ENCODE measurements around the gene ANKRD11.

The ANKRD11 gene

DNA sequence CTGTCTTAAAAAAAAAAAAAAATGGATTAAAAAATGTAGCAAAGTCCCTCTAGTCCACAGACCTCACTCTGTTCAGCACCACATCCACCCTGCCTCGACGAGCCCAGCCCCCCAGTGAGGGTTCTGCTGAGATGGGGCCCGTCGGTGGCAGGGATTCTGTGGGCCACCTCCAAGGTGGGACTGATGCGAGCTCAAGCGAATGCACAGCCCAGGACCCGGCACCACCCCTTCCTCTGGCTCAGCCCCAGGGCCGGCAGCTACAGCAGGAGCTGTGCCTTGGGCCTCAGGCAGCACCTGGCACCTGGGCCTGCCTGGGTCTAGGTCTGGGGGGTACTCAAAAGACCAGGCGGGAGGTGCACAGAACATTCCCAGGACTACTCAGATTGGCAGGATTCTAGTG, 213.3 kb downstream of the ANKRD11 start:
- Histone ChIP-seq H3K18ac (ENCODE audit: low read length) (no peak overlapping the region), H4K91ac (ENCODE audit: low read depth, low read length, poor library complexity) (no peak overlapping the region), H3K36me3 (replicated peaks in 1 of 2; ENCODE audit: control insufficient read depth in 2 of 2, insufficient read depth in 2 of 2, low read length in 2 of 2) (peaks cover 68 to 91% of the 10 kb centered on the region in 2 donors), H3K4me1 (ENCODE audit: control insufficient read depth in 2 of 2, insufficient read depth in 1 of 2, low read depth in 1 of 2, low read length in 2 of 2) (no peaks in the 10 kb centered on the region), H3K9ac (ENCODE audit: low read depth, low read length, poor library complexity) (no peak overlapping the region), H3K4me2 (ENCODE audit: insufficient read depth, low read length, poor library complexity, severe bottlenecking) (no peak overlapping the region), H3K4ac (ENCODE audit: low read length) (no peak overlapping the region), H3K27ac (replicated peaks; ENCODE audit: low read length) (no peak overlapping the region), H2BK15ac (ENCODE audit: low read length) (no peak overlapping the region), H3K23ac (ENCODE audit: low read depth, low read length, poor library complexity) (peak overlapping the region; percentile 85), H3K14ac (ENCODE audit: low read length) (no peak overlapping the region), H2BK12ac (ENCODE audit: low read length) (peak overlapping the region; percentile 10), H2AFZ (ENCODE audit: low read length) (no peak overlapping the region), H2AK5ac (ENCODE audit: low read depth, low read length) (no peak overlapping the region), H3K79me1 (ENCODE audit: low read depth, low read length) (peaks cover 26% of the 10 kb centered on the region), H3K9me3 (replicated peaks in 1 of 2; ENCODE audit: control insufficient read depth in 2 of 2, insufficient read depth in 1 of 2, low read depth in 1 of 2, low read length in 2 of 2) (no peaks in the 10 kb centered on the region), H3K27me3 (ENCODE audit: control insufficient read depth in 3 of 3, insufficient read depth in 3 of 3, low read depth in 1 of 3, low read length in 3 of 3) (no peaks in the 10 kb centered on the region), H2BK5ac (ENCODE audit: low read length) (no peak overlapping the region), H2BK120ac (ENCODE audit: low read depth, low read length) (no peak overlapping the region), H4K8ac (ENCODE audit: low read depth, low read length) (no peak overlapping the region), H3K4me3 (ENCODE audit: low read length in 2 of 2) (no peak overlapping the region)
- WGBS, 2 donors (ENCODE audit: extremely low coverage in 2 of 2, insufficient read length in 2 of 2, insufficient replicate concordance in 1 of 2): no CpG with 5 or more reads among the region's 9 CpGs
- no peak for DNase-seq (ENCODE audit: low spot score)

DNA sequence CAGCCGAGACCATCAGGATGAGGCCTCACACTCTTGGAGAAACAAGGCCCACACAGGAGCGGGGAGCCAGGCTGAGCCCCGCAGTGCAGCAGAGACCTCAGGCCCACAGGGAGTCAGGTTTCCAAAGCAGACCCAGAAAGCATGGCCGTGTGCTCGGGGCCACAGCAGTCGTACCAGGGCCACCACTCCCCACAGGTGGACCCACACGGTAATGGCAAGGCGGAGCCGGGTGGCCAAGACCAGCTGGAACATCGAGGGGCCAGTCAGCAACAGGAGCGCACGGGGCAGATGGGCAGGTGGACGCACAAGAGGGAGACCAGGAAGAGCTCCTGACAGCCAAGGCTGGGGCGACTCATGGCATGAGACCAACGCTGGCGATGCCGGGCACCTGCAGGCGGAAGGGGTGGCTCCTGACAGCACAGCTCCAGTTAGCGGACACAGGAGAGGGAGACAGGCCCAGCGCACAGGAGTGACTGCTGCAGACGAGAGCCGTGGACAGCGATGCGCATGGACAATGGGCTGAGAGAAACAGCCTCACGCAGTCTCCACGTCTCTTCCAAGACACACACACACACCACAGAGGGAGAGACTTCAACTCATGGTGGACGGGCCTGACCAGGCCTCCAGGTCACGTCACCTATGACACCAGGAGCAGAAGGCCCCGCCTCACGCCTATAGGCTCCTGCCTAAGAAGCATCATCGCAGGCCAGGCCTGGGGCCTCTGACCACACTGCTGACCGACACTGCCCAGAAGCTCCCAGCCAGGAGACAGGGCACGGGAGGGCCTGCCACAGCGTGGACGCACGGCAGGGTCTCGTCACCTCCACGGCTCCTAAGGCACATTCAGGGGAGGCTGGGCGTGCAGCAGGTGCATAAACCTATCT, 214.3 kb downstream of the ANKRD11 start:
- H3K9me3 ChIP-seq (replicated peaks in 1 of 2; ENCODE audit: control insufficient read depth in 2 of 2, insufficient read depth in 1 of 2, low read depth in 1 of 2, low read length in 2 of 2): no peaks in the 10 kb centered on the region
- H3K4me3 ChIP-seq (ENCODE audit: low read length in 2 of 2): peak overlapping the region in 1 of 2 donors; percentile 48
- H3K79me1 ChIP-seq (ENCODE audit: low read depth, low read length): peaks cover 24% of the 10 kb centered on the region
- H3K14ac ChIP-seq (ENCODE audit: low read length): peak overlapping the region; percentile 6
- no peak overlapping the region for H3K27ac ChIP-seq (replicated peaks; ENCODE audit: low read length)
- WGBS, 2 donors (ENCODE audit: extremely low coverage in 2 of 2, insufficient read length in 2 of 2, insufficient replicate concordance in 1 of 2): no CpG with 5 or more reads among the region's 39 CpGs
- no peak overlapping the region for H2AFZ ChIP-seq (ENCODE audit: low read length)
- no peak overlapping the region for H2BK15ac ChIP-seq (ENCODE audit: low read length)
- no peak overlapping the region for H2BK12ac ChIP-seq (ENCODE audit: low read length)
- no peak for DNase-seq (ENCODE audit: low spot score)
- H2BK120ac ChIP-seq (ENCODE audit: low read depth, low read length): no peak overlapping the region
- peaks cover 63 to 91% of the 10 kb centered on the region in 2 donors for H3K36me3 ChIP-seq (replicated peaks in 1 of 2; ENCODE audit: control insufficient read depth in 2 of 2, insufficient read depth in 2 of 2, low read length in 2 of 2)
- H3K4me1 ChIP-seq (ENCODE audit: control insufficient read depth in 2 of 2, insufficient read depth in 1 of 2, low read depth in 1 of 2, low read length in 2 of 2): no peaks in the 10 kb centered on the region
- H2AK5ac ChIP-seq (ENCODE audit: low read depth, low read length): peak overlapping the region; percentile 28
- no peak overlapping the region for H4K8ac ChIP-seq (ENCODE audit: low read depth, low read length)
- H3K18ac ChIP-seq (ENCODE audit: low read length): no peak overlapping the region
- peak overlapping the region; percentile 73 for H3K23ac ChIP-seq (ENCODE audit: low read depth, low read length, poor library complexity)
- H3K4ac ChIP-seq (ENCODE audit: low read length): no peak overlapping the region
- H3K27me3 ChIP-seq (ENCODE audit: control insufficient read depth in 3 of 3, insufficient read depth in 3 of 3, low read depth in 1 of 3, low read length in 3 of 3): no peaks in the 10 kb centered on the region
- no peak overlapping the region for H3K9ac ChIP-seq (ENCODE audit: low read depth, low read length, poor library complexity)
- H2BK5ac ChIP-seq (ENCODE audit: low read length): peak overlapping the region; percentile 66
- H3K4me2 ChIP-seq (ENCODE audit: insufficient read depth, low read length, poor library complexity, severe bottlenecking): no peak overlapping the region
- no peak overlapping the region for H4K91ac ChIP-seq (ENCODE audit: low read depth, low read length, poor library complexity)

DNA sequence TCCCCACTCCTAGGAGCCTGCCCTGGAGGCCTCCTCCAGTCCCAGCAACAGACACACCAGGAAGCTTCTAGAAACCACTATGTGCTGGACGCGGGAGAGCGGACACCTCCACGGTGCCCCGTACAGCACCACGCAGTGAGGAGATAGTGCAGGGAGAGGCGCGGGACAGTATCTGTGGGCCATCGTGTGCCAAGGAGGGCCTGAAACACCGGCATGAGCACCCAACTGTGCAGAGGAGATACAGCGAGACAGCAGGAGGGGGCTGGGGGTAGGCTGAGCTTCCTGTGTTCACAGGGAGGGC, 215.1 kb downstream of the ANKRD11 start:
- no CpG with 5 or more reads among the region's 11 CpGs for WGBS, 2 donors (ENCODE audit: extremely low coverage in 2 of 2, insufficient read length in 2 of 2, insufficient replicate concordance in 1 of 2)
- Histone ChIP-seq H2BK15ac (ENCODE audit: low read length) (no peak overlapping the region), H3K23ac (ENCODE audit: low read depth, low read length, poor library complexity) (peak overlapping the region; percentile 44), H3K27ac (replicated peaks; ENCODE audit: low read length) (no peak overlapping the region), H3K4me1 (ENCODE audit: control insufficient read depth in 2 of 2, insufficient read depth in 1 of 2, low read depth in 1 of 2, low read length in 2 of 2) (no peaks in the 10 kb centered on the region), H3K18ac (ENCODE audit: low read length) (no peak overlapping the region), H2AK5ac (ENCODE audit: low read depth, low read length) (no peak overlapping the region), H4K91ac (ENCODE audit: low read depth, low read length, poor library complexity) (no peak overlapping the region), H3K4me2 (ENCODE audit: insufficient read depth, low read length, poor library complexity, severe bottlenecking) (no peak overlapping the region), H2BK12ac (ENCODE audit: low read length) (no peak overlapping the region), H3K9ac (ENCODE audit: low read depth, low read length, poor library complexity) (no peak overlapping the region), H2BK120ac (ENCODE audit: low read depth, low read length) (no peak overlapping the region), H3K36me3 (replicated peaks in 1 of 2; ENCODE audit: control insufficient read depth in 2 of 2, insufficient read depth in 2 of 2, low read length in 2 of 2) (peaks cover 62 to 91% of the 10 kb centered on the region in 2 donors), H3K79me1 (ENCODE audit: low read depth, low read length) (peaks cover 24% of the 10 kb centered on the region), H2AFZ (ENCODE audit: low read length) (no peak overlapping the region), H3K4ac (ENCODE audit: low read length) (no peak overlapping the region), H3K4me3 (ENCODE audit: low read length in 2 of 2) (peak overlapping the region in 1 of 2 donors; percentile 32), H4K8ac (ENCODE audit: low read depth, low read length) (no peak overlapping the region), H2BK5ac (ENCODE audit: low read length) (no peak overlapping the region), H3K27me3 (ENCODE audit: control insufficient read depth in 3 of 3, insufficient read depth in 3 of 3, low read depth in 1 of 3, low read length in 3 of 3) (no peaks in the 10 kb centered on the region), H3K14ac (ENCODE audit: low read length) (no peak overlapping the region), H3K9me3 (replicated peaks in 1 of 2; ENCODE audit: control insufficient read depth in 2 of 2, insufficient read depth in 1 of 2, low read depth in 1 of 2, low read length in 2 of 2) (no peaks in the 10 kb centered on the region)
- no peak for DNase-seq (ENCODE audit: low spot score)

DNA sequence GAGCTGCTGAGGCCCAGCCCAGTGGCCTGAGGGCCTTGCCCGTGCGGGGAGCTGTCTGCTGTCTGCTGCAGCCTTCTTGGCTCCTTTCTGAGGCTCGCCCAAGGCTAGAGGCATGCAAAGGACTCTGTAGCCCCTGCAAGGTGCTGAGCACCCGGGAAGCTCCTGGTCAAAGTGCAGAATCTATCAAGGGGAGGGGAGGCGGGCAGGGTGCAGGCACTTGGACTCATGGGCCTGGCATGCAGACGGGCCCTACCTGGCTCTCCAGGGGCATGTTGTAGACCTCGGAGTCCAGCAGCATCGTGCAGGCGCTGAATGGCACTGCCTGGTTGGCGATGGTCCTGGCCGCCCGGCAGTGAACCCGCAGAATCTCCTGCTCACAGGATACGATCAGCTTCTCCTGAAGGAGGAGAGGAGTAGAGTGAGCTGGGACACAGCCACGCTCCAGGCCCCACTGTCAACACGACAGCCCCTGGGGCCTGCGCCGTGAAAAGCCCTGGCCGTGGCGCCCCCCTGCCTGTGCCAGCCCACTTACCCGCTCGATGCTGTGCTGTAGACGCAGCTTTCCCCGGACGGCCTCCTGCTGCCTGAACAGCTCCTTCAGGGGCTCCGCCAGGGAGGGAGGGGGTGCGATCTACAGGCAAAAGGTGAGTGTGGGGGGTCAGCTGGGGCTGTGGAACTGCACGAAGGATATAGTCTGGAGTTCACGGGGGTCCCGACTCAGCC, 215.6 kb downstream of the ANKRD11 start:
- Histone ChIP-seq H3K36me3 (replicated peaks in 1 of 2; ENCODE audit: control insufficient read depth in 2 of 2, insufficient read depth in 2 of 2, low read length in 2 of 2) (peaks cover 67 to 91% of the 10 kb centered on the region in 2 donors), H3K9me3 (replicated peaks in 1 of 2; ENCODE audit: control insufficient read depth in 2 of 2, insufficient read depth in 1 of 2, low read depth in 1 of 2, low read length in 2 of 2) (no peaks in the 10 kb centered on the region), H3K18ac (ENCODE audit: low read length) (no peak overlapping the region), H4K91ac (ENCODE audit: low read depth, low read length, poor library complexity) (no peak overlapping the region), H3K27me3 (ENCODE audit: control insufficient read depth in 3 of 3, insufficient read depth in 3 of 3, low read depth in 1 of 3, low read length in 3 of 3) (no peaks in the 10 kb centered on the region), H2AFZ (ENCODE audit: low read length) (no peak overlapping the region), H2BK12ac (ENCODE audit: low read length) (no peak overlapping the region), H3K4ac (ENCODE audit: low read length) (no peak overlapping the region), H2AK5ac (ENCODE audit: low read depth, low read length) (no peak overlapping the region), H3K4me3 (ENCODE audit: low read length in 2 of 2) (no peak overlapping the region), H3K14ac (ENCODE audit: low read length) (no peak overlapping the region), H2BK5ac (ENCODE audit: low read length) (no peak overlapping the region), H3K9ac (ENCODE audit: low read depth, low read length, poor library complexity) (no peak overlapping the region), H4K8ac (ENCODE audit: low read depth, low read length) (no peak overlapping the region), H2BK120ac (ENCODE audit: low read depth, low read length) (no peak overlapping the region), H2BK15ac (ENCODE audit: low read length) (no peak overlapping the region), H3K4me2 (ENCODE audit: insufficient read depth, low read length, poor library complexity, severe bottlenecking) (no peak overlapping the region), H3K79me1 (ENCODE audit: low read depth, low read length) (peaks cover 24% of the 10 kb centered on the region), H3K27ac (replicated peaks; ENCODE audit: low read length) (no peak overlapping the region), H3K23ac (ENCODE audit: low read depth, low read length, poor library complexity) (peak overlapping the region; percentile 44), H3K4me1 (ENCODE audit: control insufficient read depth in 2 of 2, insufficient read depth in 1 of 2, low read depth in 1 of 2, low read length in 2 of 2) (no peaks in the 10 kb centered on the region)
- no CpG with 5 or more reads among the region's 30 CpGs for WGBS, 2 donors (ENCODE audit: extremely low coverage in 2 of 2, insufficient read length in 2 of 2, insufficient replicate concordance in 1 of 2)
- DNase-seq (ENCODE audit: low spot score): no peak
